GM12878 (cell line): Measurements from ENCODE around the gene PEX1. TPM values are rescaled to one million over a fixed set of nuclear protein-coding genes. Genes with fewer than 3 reads are reported as not detected.

Experiments
- ATAC-seq: fragments of 200-7000 bp; cut with Tn5 transposase; 3 replicates; pipeline ENCODE4 v1.9.1; 2020; ENCODE audit warnings: mild to moderate bottlenecking, moderate library complexity
- BruUV-seq: library from RNA; stranded (reverse); fragments of 400-500 nt; replicated peaks from 2 replicates; lab custom pipeline; 2021; lab: Mats Ljungman, UMichigan
- CTCF ChIA-PET: fragments of 300-600 bp; sonication (Branson Sonifier 250); formaldehyde crosslinking; extraction: SDS; loops from one replicate; lab custom pipeline; 2021; ENCODE audit warnings: inconsistent platforms; lab: Yijun Ruan, JAX
- POLR2A ChIA-PET: fragments of 350-600 bp; formaldehyde crosslinking; extraction: SDS; loops from one replicate; lab custom pipeline; 2021; ENCODE audit warnings: inconsistent platforms; lab: Charles Lee
- RAD21 ChIA-PET: fragments of 300-600 bp; sonication (Branson Sonifier 250); formaldehyde crosslinking; loops from one replicate; lab custom pipeline; 2023; ENCODE audit warnings: antibody characterized with exemption; ENCODE audit not compliant: unreplicated experiment; lab: Charles Lee
- SMC1A ChIA-PET: fragments of 300-600 bp; sonication (Branson Sonifier 250); formaldehyde crosslinking; loops from one replicate; lab custom pipeline; 2023; ENCODE audit not compliant: unreplicated experiment, uncharacterized antibody; lab: Charles Lee
- DNase-seq: peaks from one replicate; pipeline ENCODE4 v3.0.0-alpha.2; 2011; ENCODE audit warnings: low read depth, low spot score
- FAIRE-seq: peaks from 3 replicates; lab custom pipeline; 2011; peaks lifted over from hg19 to GRCh38; lab: Jason Lieb, UNC
- H2AFZ ChIP-seq: 2 replicates; pipeline ENCODE4 v1.6.0; 2011; ENCODE audit warnings: low read depth, low read length, control low read depth; ENCODE audit not compliant: control insufficient read depth
- H3K27ac ChIP-seq: 2 replicates; pipeline ENCODE4 v1.5.1; 2011; ENCODE audit warnings: control low read depth; ENCODE audit not compliant: control insufficient read depth, insufficient read depth
- H3K27me3 ChIP-seq, 2 experiments: replicated peaks in 1 of 2; 2 replicates each; pipeline versions ENCODE4 v1.6.0 to v1.6.1; 2011; ENCODE audit warnings: low read length in 1 of 2; ENCODE audit not compliant: control insufficient read depth in 2 of 2, insufficient read depth in 2 of 2
- H3K36me3 ChIP-seq, 2 experiments: 2 replicates each; pipeline ENCODE4 v1.5.1; 2011; ENCODE audit warnings: low read length in 1 of 2; ENCODE audit not compliant: control insufficient read depth in 2 of 2, insufficient read depth in 2 of 2
- H3K4me1 ChIP-seq: 2 replicates; pipeline ENCODE4 v1.6.1; 2011; ENCODE audit warnings: mild to moderate bottlenecking, low read length, moderate library complexity, mixed read lengths; ENCODE audit not compliant: control insufficient read depth, insufficient read depth
- H3K4me2 ChIP-seq: 2 replicates; pipeline ENCODE4 v1.6.0; 2011; ENCODE audit warnings: control low read depth; ENCODE audit not compliant: control insufficient read depth, insufficient read depth
- H3K4me3 ChIP-seq: fragments of 200-600 bp; sonication (generic); 2 replicates; pipeline ENCODE4 v1.5.1; 2016
- H3K79me2 ChIP-seq: 2 replicates; pipeline ENCODE4 v1.6.0; 2011; ENCODE audit warnings: low read length; ENCODE audit not compliant: control insufficient read depth, insufficient read depth
- H3K9ac ChIP-seq: 2 replicates; pipeline ENCODE4 v1.8.0; 2011; ENCODE audit warnings: low read length, control low read depth, mixed read lengths; ENCODE audit not compliant: control insufficient read depth, insufficient read depth
- H3K9me3 ChIP-seq: replicated peaks from 3 replicates; pipeline ENCODE4 v1.5.1; 2011; ENCODE audit warnings: mild to moderate bottlenecking, low read length; ENCODE audit not compliant: control insufficient read depth, insufficient read depth
- H4K20me1 ChIP-seq: 2 replicates; pipeline ENCODE4 v1.6.0; 2011; ENCODE audit not compliant: control insufficient read depth, insufficient read depth
- CHD2 ChIP-seq: IDR thresholded peaks from 2 replicates; pipeline ENCODE4 v1.6.1; 2011; ENCODE audit warnings: low read depth, low read length, improper control_type of control experiment, borderline replicate concordance
- CREB1 ChIP-seq: IDR thresholded peaks from 2 replicates; pipeline ENCODE4 v1.6.1; 2012; ENCODE audit warnings: low read depth, mild to moderate bottlenecking, inconsistent platforms
- JUND ChIP-seq: IDR thresholded peaks from 2 replicates; pipeline ENCODE4 v1.6.1; 2012; ENCODE audit warnings: low read depth, mild to moderate bottlenecking, low read length, improper control_type of control experiment, moderate library complexity
- PAX5 ChIP-seq: IDR thresholded peaks from 2 replicates; pipeline ENCODE4 v1.6.1; 2011; ENCODE audit warnings: low read depth, low read length, borderline replicate concordance
- SMAD1 ChIP-seq: fragments of 450-650 bp; IDR thresholded peaks from 2 replicates; pipeline ENCODE4 v1.6.1; 2018; ENCODE audit warnings: mild to moderate bottlenecking, low read depth; ENCODE audit not compliant: partially characterized antibody
- SRF ChIP-seq, 2 experiments: IDR thresholded peaks; 2 replicates each; pipeline ENCODE4 v1.6.1; 2011; ENCODE audit warnings: low read depth in 2 of 2, low read length in 2 of 2, mild to moderate bottlenecking in 1 of 2, moderate library complexity in 1 of 2
- ZNF384 ChIP-seq: IDR thresholded peaks from 2 replicates; pipeline ENCODE4 v1.6.1; 2012; ENCODE audit warnings: low read depth, mild to moderate bottlenecking, low read length, improper control_type of control experiment, borderline replicate concordance
- WGBS: methylation state at CpG from one replicate; pipeline ENCODE4 v1.1.6; 2016; ENCODE audit warnings: low lambda C conversion rate; ENCODE audit not compliant: insufficient replicate concordance, insufficient coverage; ENCODE audit errors: missing lambda C conversion rate; 5-methylcytosine and 5-hydroxymethylcytosine counted together
- in situ Hi-C: fragments of 300-500 bp; cut with MboI; formaldehyde crosslinking; loops from 9 replicates; pipeline ENCODE4 v1.14.3; 2018; ENCODE audit warnings: mixed read lengths
- intact Hi-C: fragments of 100-400 bp; cut with micrococcal nuclease; formaldehyde crosslinking; loops from one replicate; pipeline ENCODE4 v1.14.2; 2022; ENCODE audit not compliant: unreplicated experiment
- polyA plus RNA-seq, 11 experiments: library from polyadenylated mRNA; depleted of rRNA in 4 of 11; unstranded in 6 of 11; stranded (reverse) in 5 of 11; fragments of >200 nt; fragmentation: Nextera tagmentation in 4 of 11; fragmentation: Illumina TruSeq in 1 of 11; extraction: Ambion mirVana in 4 of 11; extraction: Trizol in 1 of 11; gene quantifications; 1 replicate in 1 of 11; 2 replicates in 10 of 11; pipeline versions ENCODE4 v1.2.1 to v1.2.3, GENCODE V29; 2011 to 2016; ENCODE audit warnings: inconsistent platforms in 2 of 11, missing spikeins in 2 of 11, low read depth in 1 of 11
- total RNA-seq, 4 experiments: library from RNA; depleted of rRNA in 3 of 4; stranded (reverse); fragments of >200 nt in 3 of 4; fragmentation: Illumina TruSeq in 1 of 4; extraction: Trizol in 1 of 4; gene quantifications; 2 replicates each; pipeline versions ENCODE4 v1.2.1 to v1.2.3, GENCODE V29; 2013 to 2021
- TF ChIP-seq, protein P1 (sequence below): IDR thresholded peaks from 2 replicates; pipeline ENCODE4 v1.6.1; 2012; ENCODE audit warnings: low read depth, low read length, improper control_type of control experiment

Gene PEX1
- total and polyA plus RNA-seq, 10 of the 15 experiments (the other 5 are each of a cell fraction or from before 2014, with no cell fraction given), result 6.7 to 22.9 (median 15.4) TPM

DNA sequence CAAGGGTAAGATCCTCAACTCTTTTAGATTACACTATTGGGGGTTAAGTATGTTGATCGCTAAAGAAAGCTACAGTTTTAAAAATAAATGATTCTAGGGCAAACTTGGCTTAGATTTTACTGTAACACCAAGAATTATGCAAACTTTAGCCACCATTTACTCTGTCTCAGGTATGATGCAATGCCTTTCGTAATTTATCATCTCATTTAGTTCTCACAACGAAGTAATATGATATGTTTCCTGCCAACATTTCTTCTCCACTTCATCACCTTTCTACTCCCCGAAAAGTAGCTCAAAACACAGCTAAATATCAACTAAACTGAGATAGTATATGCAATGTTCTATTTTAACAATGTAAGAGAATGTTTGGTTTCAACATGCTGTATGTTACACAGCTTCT is 40.8 kb upstream of the PEX1 start (continued):
- no peak for TF ChIP-seq CHD2

DNA sequence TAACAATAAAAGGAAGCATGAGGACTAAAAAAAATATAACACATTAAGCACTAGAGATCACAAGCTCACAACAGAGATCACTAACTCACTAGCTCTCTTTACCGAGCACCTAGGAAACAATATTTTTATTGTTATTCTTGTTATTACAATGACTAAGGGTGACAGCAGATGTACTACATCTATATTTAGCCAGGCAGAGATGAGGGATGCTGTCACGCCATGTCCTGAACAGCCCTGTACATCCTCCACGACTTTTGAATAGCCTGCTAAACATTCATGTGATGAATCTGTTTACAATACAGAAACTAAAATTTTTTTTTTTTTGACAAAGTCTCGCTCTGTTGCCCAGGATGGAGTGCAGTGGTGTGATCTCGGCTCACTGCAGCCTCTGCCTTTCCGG is 39.1 kb upstream of the PEX1 start:
- RAD21 ChIA-PET, result no interaction called here
- in situ Hi-C loops, result no loop called here
- no TSS peak for BruUV-seq
- DNase-seq, result no peak
- FAIRE-seq, result no peak
- TF ChIP-seq SRF (IDR thresholded peaks at IDR 0.05; ENCODE audit: low read depth in 2 of 2, low read length in 2 of 2), result no peak
- TF ChIP-seq ZNF384, result no peak
- TF ChIP-seq JUND, result no peak
- TF ChIP-seq PAX5, result no peak
- TF ChIP-seq, protein P1, sequence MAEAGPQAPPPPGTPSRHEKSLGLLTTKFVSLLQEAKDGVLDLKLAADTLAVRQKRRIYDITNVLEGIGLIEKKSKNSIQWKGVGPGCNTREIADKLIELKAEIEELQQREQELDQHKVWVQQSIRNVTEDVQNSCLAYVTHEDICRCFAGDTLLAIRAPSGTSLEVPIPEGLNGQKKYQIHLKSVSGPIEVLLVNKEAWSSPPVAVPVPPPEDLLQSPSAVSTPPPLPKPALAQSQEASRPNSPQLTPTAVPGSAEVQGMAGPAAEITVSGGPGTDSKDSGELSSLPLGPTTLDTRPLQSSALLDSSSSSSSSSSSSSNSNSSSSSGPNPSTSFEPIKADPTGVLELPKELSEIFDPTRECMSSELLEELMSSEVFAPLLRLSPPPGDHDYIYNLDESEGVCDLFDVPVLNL, result no peak
- no peak for TF ChIP-seq CREB1
- TF ChIP-seq SMAD1, result no peak
- TF ChIP-seq, all 136 proteins: peak for 0
- ChIA-PET POLR2A (no interaction called here), CTCF (interaction anchor here (1.3 kb wide), 1 partner anchor 11 kb away, joined by 3 read pairs; no protein-coding TSS in a partner anchor), SMC1A (interaction anchor here (1.7 kb wide), 1 partner anchor 8 kb away, joined by 4 read pairs; no protein-coding TSS in a partner anchor)
- Histone ChIP-seq H4K20me1 (no peaks in the 10 kb centered on the region), H3K79me2 (no peaks in the 10 kb centered on the region), H3K4me3 (no peak overlapping the region), H3K27ac (no peak overlapping the region), H3K27me3 (no peaks in the 10 kb centered on the region), H3K9ac (no peak overlapping the region), H3K9me3 (no peaks in the 10 kb centered on the region), H3K4me1 (no peaks in the 10 kb centered on the region), H3K36me3 (peaks cover 6 to 33% of the 10 kb centered on the region in 2 experiments), H3K4me2 (no peak overlapping the region), H2AFZ (no peak overlapping the region)
- no peak for ATAC-seq
- intact Hi-C loops, result no loop called here
- over 99% methylated on average over 6 of the region's 6 CpGs for WGBS
